Right renal cortex interstitium (tissue), 3 donors: ENCODE data around the gene GP5. TPM values are rescaled to one million over a fixed set of nuclear protein-coding genes. Genes with fewer than 3 reads are reported as not detected.

ENCODE experiments used
- DNase-seq, 3 donors: peaks; one replicate each; pipeline ENCODE4 v3.0.0-alpha.2; 2013; ENCODE audit warnings: low read depth in 3 of 3, low spot score in 2 of 3
- polyA plus RNA-seq, 3 donors: library from polyadenylated mRNA; unstranded; fragments of 120-200 nt; gene quantifications; one replicate each; pipeline ENCODE4 v1.2.1, GENCODE V29; 2013; ENCODE audit not compliant: insufficient read length in 3 of 3

GP5 gene
- polyA plus RNA-seq, 3 donors: 0.47 to 0.85 (median 0.72) TPM

- no peak for DNase-seq
Measured at GRCh38 chr3:194399874-194400411, 877 bp upstream of the GP5 start.

GRCh38 chr3:194397757-194398312, 1.2 kb downstream of the GP5 start:
- no peak for DNase-seq

- no peak for DNase-seq
Measured at GRCh38 chr3:194396859-194397756, 2.0 kb downstream of the GP5 start.

GRCh38 chr3:194396539-194396858, 2.6 kb downstream of the GP5 start:
- DNase-seq: no peak

GRCh38 chr3:194395778-194396538, 3.1 kb downstream of the GP5 start:
- DNase-seq: peak in 1 of 3 donors; percentile 54

- no peak for DNase-seq
Measured at GRCh38 chr3:194395212-194395611, 3.9 kb downstream of the GP5 start.

GRCh38 chr3:194392576-194392975, 6.5 kb downstream of the GP5 start:
- no peak for DNase-seq

GRCh38 chr3:194390835-194391234, 8.2 kb downstream of the GP5 start:
- no peak for DNase-seq

- DNase-seq: no peak
Measured at GRCh38 chr3:194389269-194389668, 9.8 kb downstream of the GP5 start.

GRCh38 chr3:194387926-194388418, 11.1 kb downstream of the GP5 start:
- no peak for DNase-seq

- DNase-seq: no peak
Measured at GRCh38 chr3:194387276-194387675, 11.8 kb downstream of the GP5 start.

GRCh38 chr3:194386648-194387047, 12.4 kb downstream of the GP5 start:
- no peak for DNase-seq

GRCh38 chr3:194386066-194386465, 13.0 kb downstream of the GP5 start:
- DNase-seq: no peak

GRCh38 chr3:194384569-194385001, 14.5 kb downstream of the GP5 start:
- no peak for DNase-seq

- DNase-seq: no peak
Measured at GRCh38 chr3:194384156-194384555, 14.9 kb downstream of the GP5 start.

- no peak for DNase-seq
Measured at GRCh38 chr3:194383276-194383940, 15.7 kb downstream of the GP5 start.

GRCh38 chr3:194382892-194383223, 16.2 kb downstream of the GP5 start:
- DNase-seq: no peak

GRCh38 chr3:194382196-194382891, 16.7 kb downstream of the GP5 start:
- no peak for DNase-seq

- no peak for DNase-seq
Measured at GRCh38 chr3:194381460-194381875, 17.6 kb downstream of the GP5 start.

- DNase-seq: no peak
Measured at GRCh38 chr3:194380326-194380725, 18.7 kb downstream of the GP5 start.
